HepG2 (cell line): ENCODE measurements around the gene PSMD5. TPM values are rescaled to one million over a fixed set of nuclear protein-coding genes. Genes with fewer than 3 reads are reported as not detected.

ENCODE experiments used
- AGO2 ChIP-seq: fragments of 200-400 bp; formaldehyde crosslinking; optimal IDR thresholded peaks from 2 replicates; pipeline ENCODE3; 2017; ENCODE audit warnings: mild to moderate bottlenecking, low read depth, low read length, moderate library complexity
- ATF2 ChIP-seq: sonication (generic); formaldehyde crosslinking; IDR thresholded peaks from 2 replicates; pipeline ENCODE4 v1.4.0; 2020; ENCODE audit warnings: missing genetic modification reagents
- BRF2 ChIP-seq: sonication (generic); formaldehyde crosslinking; IDR thresholded peaks from 2 replicates; pipeline ENCODE4 v1.8.1; 2022; ENCODE audit warnings: mild to moderate bottlenecking, missing genetic modification reagents
- ETV5 ChIP-seq: IDR thresholded peaks from 2 replicates; pipeline ENCODE4 v1.6.1; 2018; ENCODE audit warnings: missing biosample characterization, missing genetic modification reagents, inconsistent platforms, borderline replicate concordance
- FIP1L1 ChIP-seq: fragments of 200-400 bp; formaldehyde crosslinking; IDR thresholded peaks from 2 replicates; pipeline ENCODE4 v1.6.1; 2018; ENCODE audit warnings: low read depth, mild to moderate bottlenecking, low read length, moderate library complexity, borderline replicate concordance; ENCODE audit not compliant: insufficient read depth
- FOSL1 ChIP-seq: sonication (generic); formaldehyde crosslinking; IDR thresholded peaks from 2 replicates; pipeline ENCODE4 v1.9.0; 2021; ENCODE audit warnings: missing genetic modification reagents, borderline replicate concordance
- KAT2B ChIP-seq: fragments of 150-350 bp; IDR thresholded peaks from 2 replicates; pipeline ENCODE4 v1.6.1; 2014; ENCODE audit warnings: low read depth, low read length, borderline replicate concordance
- NFIB ChIP-seq: sonication (generic); formaldehyde crosslinking; IDR thresholded peaks from 2 replicates; pipeline ENCODE4 v1.9.0; 2021; ENCODE audit warnings: missing genetic modification reagents, mild to moderate bottlenecking, borderline replicate concordance
- SNRNP70 ChIP-seq: fragments of 200-400 bp; formaldehyde crosslinking; IDR thresholded peaks from 2 replicates; pipeline ENCODE4 v1.6.1; 2017; ENCODE audit warnings: mild to moderate bottlenecking, low read depth, low read length, moderate library complexity
- SOX6 ChIP-seq, 2 experiments: fragments of 450-650 bp in 1 of 2; sonication (generic) in 1 of 2; formaldehyde crosslinking in 1 of 2; IDR thresholded peaks; 2 replicates each; pipeline versions ENCODE4 v1.4.0 to v1.6.1; 2017 to 2020; ENCODE audit warnings: antibody characterized with exemption in 1 of 2, mild to moderate bottlenecking in 1 of 2, missing genetic modification reagents in 1 of 2
- SP2 ChIP-seq: sonication (generic); formaldehyde crosslinking; IDR thresholded peaks from 2 replicates; pipeline ENCODE4 v1.5.1; 2020; ENCODE audit warnings: mild to moderate bottlenecking, missing genetic modification reagents
- YEATS2 ChIP-seq: sonication (generic); formaldehyde crosslinking; IDR thresholded peaks from 2 replicates; pipeline ENCODE4 v1.4.0; 2020; ENCODE audit warnings: missing genetic modification reagents, borderline replicate concordance
- ZHX2 ChIP-seq, 2 experiments: sonication (generic) in 1 of 2; formaldehyde crosslinking in 1 of 2; IDR thresholded peaks; 2 replicates each; pipeline versions ENCODE4 v1.6.1 to v1.9.0; 2014 to 2022; ENCODE audit warnings: antibody characterized with exemption in 1 of 2, borderline replicate concordance in 1 of 2, inconsistent platforms in 1 of 2, low read depth in 1 of 2, missing genetic modification reagents in 1 of 2
- ZNF274 ChIP-seq: sonication (generic); formaldehyde crosslinking; IDR thresholded peaks from 2 replicates; pipeline ENCODE4 v1.5.1; 2020; ENCODE audit warnings: mild to moderate bottlenecking, missing genetic modification reagents
- ZNF775 ChIP-seq: sonication (generic); formaldehyde crosslinking; IDR thresholded peaks from 2 replicates; pipeline ENCODE4 v1.4.0; 2020; ENCODE audit warnings: missing genetic modification reagents, mild to moderate bottlenecking, moderate library complexity, borderline replicate concordance
- ZNF800 ChIP-seq: sonication (generic); formaldehyde crosslinking; IDR thresholded peaks from 2 replicates; pipeline ENCODE4 v1.4.0; 2020; ENCODE audit warnings: missing genetic modification reagents
- polyA plus RNA-seq, 8 experiments: library from polyadenylated mRNA; depleted of rRNA in 3 of 8; stranded (reverse) in 7 of 8; unstranded in 1 of 8; fragments of >200 nt; fragmentation: Illumina TruSeq in 4 of 8; extraction: Trizol in 4 of 8; gene quantifications; 2 replicates each; pipeline versions ENCODE4 v1.2.1 to v1.2.3, GENCODE V29; 2011 to 2016; ENCODE audit warnings: low read depth in 4 of 8, missing spikeins in 1 of 8, mixed read lengths in 1 of 8; ENCODE audit not compliant: insufficient read depth in 1 of 8
- total RNA-seq, 5 experiments: library from RNA; depleted of rRNA; stranded (reverse); fragments of >200 nt; fragmentation: Illumina TruSeq; extraction: Trizol; gene quantifications; 2 replicates each; pipeline ENCODE4 v1.2.3, GENCODE V29; 2016; ENCODE audit warnings: low read depth in 1 of 5

Gene PSMD5
- total and polyA plus RNA-seq, 2 of the 13 experiments (the other 11 are each of a cell fraction or from before 2014, with no cell fraction given), result 12.7 to 18.1 TPM

- TF ChIP-seq FOSL1 (CRISPR knock-in tag) (peak; percentile 66; the same call in 1 of the 2 replicates), ETV5 (CRISPR knock-in tag) (peak; percentile 73), ZHX2 (IDR thresholded peaks at IDR 0.05; ENCODE audit: low read depth) (no peak), ZHX2 (CRISPR knock-in tag; IDR thresholded peaks at IDR 0.05; ENCODE audit: borderline replicate concordance) (0 out of 2 replicates have a peak, but pooled peaks have one; percentile 34), SP2 (no peak), NFIB (no peak), ZNF800 (CRISPR knock-in tag) (peak; percentile 57; the same call in 1 of the 2 replicates), SOX6 (IDR thresholded peaks at IDR 0.05) (no peak), SOX6 (CRISPR knock-in tag; IDR thresholded peaks at IDR 0.05) (no peak), ATF2 (no peak), SNRNP70 (no peak), AGO2 (peak; percentile 71), FIP1L1 (no peak), YEATS2 (CRISPR knock-in tag) (peak; percentile 20; the same call in 1 of the 2 replicates), KAT2B (no peak), BRF2 (CRISPR knock-in tag) (peak; percentile 74; the same call in 1 of the 2 replicates), ZNF775 (no peak), ZNF274 (CRISPR knock-in tag) (0 out of 2 replicates have a peak, but pooled peaks have one; percentile 10)
Observed at GRCh38 chr9:120875954-120876841, 33.5 kb upstream of the PSMD5 start (continued).
